Heart left ventricle (tissue), 16 donors: ENCODE data around the gene GDF3. TPM values are rescaled to one million over a fixed set of nuclear protein-coding genes. Genes with fewer than 3 reads are reported as not detected.

ENCODE experiments used
- ATAC-seq, 4 donors: fragments of 200-7000 bp; cut with Tn5 transposase; one replicate each; pipeline ENCODE4 v1.9.1; 2020 to 2022; ENCODE audit warnings: moderate library complexity in 4 of 4, mild to moderate bottlenecking in 3 of 4, moderate number of reproducible peaks in 1 of 4
- DNase-seq, 5 donors: peaks; one replicate each; pipeline ENCODE4 v3.0.0-alpha.2; 2020
- H3K27ac ChIP-seq, 12 donors: fragments of 200-600 bp; sonication (generic) in 4 of 12; one replicate each; pipeline versions ENCODE4 v1.5.0 to v1.8.0; 2016 to 2022; ENCODE audit warnings: mild to moderate bottlenecking in 2 of 12
- H3K27me3 ChIP-seq, 9 donors: fragments of 200-600 bp; sonication (generic) in 2 of 9; one replicate each; pipeline versions ENCODE4 v1.5.1 to v1.8.0; 2016 to 2022; ENCODE audit warnings: mild to moderate bottlenecking in 3 of 9
- H3K36me3 ChIP-seq, 9 donors: fragments of 200-600 bp; sonication (generic) in 2 of 9; one replicate each; pipeline versions ENCODE4 v1.5.0 to v1.8.0; 2018 to 2022; ENCODE audit warnings: mild to moderate bottlenecking in 2 of 9
- H3K4me1 ChIP-seq, 12 donors: fragments of 200-600 bp; sonication (generic) in 4 of 12; one replicate each; pipeline versions ENCODE4 v1.5.0 to v1.8.0; 2016 to 2022; ENCODE audit warnings: mild to moderate bottlenecking in 3 of 12
- H3K4me3 ChIP-seq, 12 donors: fragments of 200-600 bp; sonication (generic) in 4 of 12; one replicate each; pipeline versions ENCODE4 v1.5.0 to v1.8.0; 2017 to 2022; ENCODE audit warnings: mild to moderate bottlenecking in 9 of 12, moderate library complexity in 4 of 12
- H3K9me3 ChIP-seq, 12 donors: fragments of 200-600 bp; sonication (generic) in 4 of 12; one replicate each; pipeline versions ENCODE4 v1.5.0 to v1.8.0; 2016 to 2022; ENCODE audit warnings: mild to moderate bottlenecking in 1 of 12
- POLR2A ChIP-seq, 2 donors: fragments of 450-650 bp; IDR thresholded peaks; one replicate each; pipeline ENCODE4 v1.6.1; 2017; ENCODE audit warnings: antibody characterized with exemption in 2 of 2, mild to moderate bottlenecking in 2 of 2, moderate library complexity in 2 of 2
- WGBS, 4 donors: extraction: QIAGEN DNeasy Blood & Tissue Kit in 2 of 4; methylation state at CpG; one replicate each; pipeline versions ENCODE4 v1.1.5 to v1.1.7; 2013 to 2018; 5-methylcytosine and 5-hydroxymethylcytosine counted together
- intact Hi-C, 10 donors: fragments of 100-400 bp; cut with DNase I; formaldehyde crosslinking; loops; one replicate each; pipeline versions ENCODE4 v1.11.1 to v1.14.2; 2022
- polyA plus RNA-seq, 2 donors: library from polyadenylated mRNA; stranded (reverse); fragments of 200-250 nt; gene quantifications; one replicate each; pipeline ENCODE4 v1.2.3, GENCODE V29; 2013
- total RNA-seq, 9 donors: library from RNA; depleted of rRNA in 2 of 9; stranded (reverse); fragments of >200 nt in 2 of 9; fragmentation: NEBNext Ultra II Directional in 3 of 9; extraction: Animal tissue kit (Norgen Biotek cat#: 25700) in 3 of 9; gene quantifications; one replicate each; pipeline versions ENCODE4 v1.1.0 to v1.2.4, GENCODE V29; 2016 to 2023
- TF ChIP-seq, protein P1 (sequence below), 12 donors: fragments of 200-600 bp; sonication (generic) in 4 of 12; IDR thresholded peaks; one replicate each; pipeline versions ENCODE4 v1.5.0 to v1.8.0; 2018 to 2022; ENCODE audit warnings: antibody characterized with exemption in 12 of 12, mild to moderate bottlenecking in 5 of 12
- donor health status: ischemic (EF 13 %, LVEDD 7.1; RV severe dilation, severe dysfunction).
- donor health status: healthy with polysubstance abuse.
- donor health status: DM: no; HTN: yes; CAD: no.
- donor health status: DM: no; HTN: no; CAD: no.
- donor health status: ischemic (EF 25% LVEDD 6.9; RV normal size, moderate dysfunction).
- donor health status: ischemic (EF 25% LVEDD 5.7; RV mildly dilated, moderate dysfunction).
- donor health status: healthy.
- donor health status: DM: yes; HTN: yes; CAD: no.
- donor health status: ischemic (EF 35%, LVEDD 5.7; RV mildly dilated, moderate dysfunction).
- donor health status: nonischemic (EF 11% LVEDD 7.7; RV severe dilation, severe dysfunction).
- donor health status: DM: yes; HTN: yes; CAD: no.
- donor health status: PGD.
- donor health status: ischemic (EF 29% LVEDD 5.4; RV normal size, mild dysfunction).
- donor health status: nonischemic (EF 23%, LVEDD 6.1; RV moderate dilation, normal function).

The GDF3 gene
- total and polyA plus RNA-seq, 11 donors: 0.30 TPM; not detected in 10

DNA sequence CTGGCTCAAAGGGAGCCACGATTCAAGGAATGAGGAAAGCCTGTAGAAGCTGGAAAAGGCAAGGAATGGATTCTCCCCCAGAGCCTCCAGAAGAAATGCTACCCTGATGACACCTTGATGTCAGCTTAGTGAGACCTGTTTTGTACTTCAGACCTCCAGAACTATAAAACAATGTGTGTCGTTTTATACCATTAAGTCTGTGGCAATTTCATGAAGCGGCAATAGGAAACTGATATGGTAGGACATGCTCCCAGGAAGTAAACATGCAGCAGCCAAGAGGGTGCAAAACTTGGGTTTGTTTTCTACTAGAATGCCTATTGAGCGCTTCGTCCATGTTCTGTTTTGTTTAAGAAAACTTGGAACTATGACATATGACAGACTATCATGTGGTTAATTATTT lies 27.4 kb downstream of the GDF3 start:
- H3K9me3 ChIP-seq: no peaks in the 10 kb centered on the region
- 78 to 86% (median 81%) methylated on average over 5 of the region's 5 CpGs for WGBS, 4 donors
- H3K4me1 ChIP-seq: no peaks in the 10 kb centered on the region
- ATAC-seq (no peak), DNase-seq (no peak)
- H3K27ac ChIP-seq: no peak overlapping the region
- no peak overlapping the region for H3K4me3 ChIP-seq
- TF ChIP-seq, protein P1, sequence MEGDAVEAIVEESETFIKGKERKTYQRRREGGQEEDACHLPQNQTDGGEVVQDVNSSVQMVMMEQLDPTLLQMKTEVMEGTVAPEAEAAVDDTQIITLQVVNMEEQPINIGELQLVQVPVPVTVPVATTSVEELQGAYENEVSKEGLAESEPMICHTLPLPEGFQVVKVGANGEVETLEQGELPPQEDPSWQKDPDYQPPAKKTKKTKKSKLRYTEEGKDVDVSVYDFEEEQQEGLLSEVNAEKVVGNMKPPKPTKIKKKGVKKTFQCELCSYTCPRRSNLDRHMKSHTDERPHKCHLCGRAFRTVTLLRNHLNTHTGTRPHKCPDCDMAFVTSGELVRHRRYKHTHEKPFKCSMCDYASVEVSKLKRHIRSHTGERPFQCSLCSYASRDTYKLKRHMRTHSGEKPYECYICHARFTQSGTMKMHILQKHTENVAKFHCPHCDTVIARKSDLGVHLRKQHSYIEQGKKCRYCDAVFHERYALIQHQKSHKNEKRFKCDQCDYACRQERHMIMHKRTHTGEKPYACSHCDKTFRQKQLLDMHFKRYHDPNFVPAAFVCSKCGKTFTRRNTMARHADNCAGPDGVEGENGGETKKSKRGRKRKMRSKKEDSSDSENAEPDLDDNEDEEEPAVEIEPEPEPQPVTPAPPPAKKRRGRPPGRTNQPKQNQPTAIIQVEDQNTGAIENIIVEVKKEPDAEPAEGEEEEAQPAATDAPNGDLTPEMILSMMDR (IDR thresholded peaks at IDR 0.05): no peak
- no peak for TF ChIP-seq POLR2A (IDR thresholded peaks at IDR 0.05)
- H3K27me3 ChIP-seq: no peaks in the 10 kb centered on the region
- no peaks in the 10 kb centered on the region for H3K36me3 ChIP-seq
- intact Hi-C loops: no loop called here

DNA sequence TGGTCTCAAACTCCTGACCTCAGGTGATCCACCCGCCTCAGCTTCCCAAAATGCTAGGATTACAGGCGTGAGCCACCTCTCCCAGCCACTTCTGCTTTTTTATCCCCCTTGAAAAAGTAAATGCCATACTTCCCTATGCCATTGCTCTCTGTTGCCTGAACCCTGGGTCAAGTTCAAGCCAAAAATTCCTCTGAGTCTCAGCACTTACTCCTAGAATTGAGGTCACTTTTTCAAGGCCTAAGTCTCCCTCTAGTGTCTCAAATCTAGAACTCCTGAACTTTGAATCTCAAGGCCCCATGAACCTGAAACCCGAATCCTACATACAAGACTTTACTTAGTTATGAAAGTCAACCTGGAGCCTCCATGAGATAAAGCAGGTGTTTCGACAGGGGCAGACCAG lies 28.4 kb downstream of the GDF3 start:
- H3K36me3 ChIP-seq: no peaks in the 10 kb centered on the region
- no peaks in the 10 kb centered on the region for H3K4me1 ChIP-seq
- 71 to 81% (median 76%) methylated on average over 4 of the region's 4 CpGs for WGBS, 4 donors
- ATAC-seq (no peak), DNase-seq (no peak)
- H3K9me3 ChIP-seq: no peaks in the 10 kb centered on the region
- H3K27me3 ChIP-seq: no peaks in the 10 kb centered on the region
- intact Hi-C loops: no loop called here
- H3K4me3 ChIP-seq: no peak overlapping the region
- no peak overlapping the region for H3K27ac ChIP-seq
- TF ChIP-seq POLR2A (IDR thresholded peaks at IDR 0.05): no peak
- TF ChIP-seq, protein P1 (IDR thresholded peaks at IDR 0.05): peak in 1 of 12 donors; percentile 5

DNA sequence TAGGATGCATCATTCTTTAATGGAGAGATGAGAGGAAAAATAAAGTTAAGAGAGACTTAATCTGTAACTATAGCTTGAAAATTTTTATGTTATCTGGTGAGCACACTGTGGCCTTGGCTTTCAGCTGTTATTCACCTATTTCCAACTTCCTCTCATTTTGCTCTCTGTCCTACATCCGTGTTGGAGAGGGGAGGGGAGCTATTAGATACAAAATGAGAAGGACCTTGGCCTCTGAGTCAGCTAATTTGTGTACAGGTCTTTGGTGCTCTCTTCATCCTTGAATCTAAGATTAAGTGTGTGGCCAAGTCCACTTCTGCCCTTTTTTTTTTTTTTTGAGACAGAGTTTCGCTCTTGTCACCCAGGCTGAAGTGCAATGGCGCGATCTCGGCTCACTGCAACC lies 29.0 kb downstream of the GDF3 start:
- Histone ChIP-seq H3K4me1 (no peaks in the 10 kb centered on the region), H3K4me3 (no peak overlapping the region), H3K27ac (no peak overlapping the region), H3K9me3 (no peaks in the 10 kb centered on the region), H3K36me3 (no peaks in the 10 kb centered on the region), H3K27me3 (no peaks in the 10 kb centered on the region)
- WGBS, 4 donors: 83 to 95% (median 89%) methylated on average over 5 of the region's 5 CpGs
- no peak for TF ChIP-seq POLR2A (IDR thresholded peaks at IDR 0.05)
- TF ChIP-seq, protein P1 (IDR thresholded peaks at IDR 0.05): no peak
- DNase-seq (no peak), ATAC-seq (no peak)
- intact Hi-C loops: no loop called here

DNA sequence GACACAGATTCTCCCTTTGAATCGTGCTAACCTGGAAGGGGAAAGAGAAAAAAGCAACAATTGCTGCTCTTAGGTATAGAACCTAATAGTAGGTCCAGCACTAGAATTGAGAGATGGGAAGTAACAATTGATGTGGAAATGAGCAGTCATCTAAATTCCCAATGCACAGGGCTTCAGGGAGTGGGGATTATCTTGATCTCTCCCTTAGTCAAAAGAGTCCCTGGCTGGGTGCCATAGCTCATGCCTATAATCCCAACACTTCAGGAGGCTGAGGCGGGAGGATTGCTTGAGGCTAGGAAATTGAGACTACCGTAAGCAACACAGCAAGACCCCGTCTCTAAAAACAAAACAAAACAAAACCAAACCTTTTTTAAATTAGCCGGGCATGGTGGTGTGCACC lies 33.8 kb downstream of the GDF3 start:
- Histone ChIP-seq H3K4me3 (no peak overlapping the region), H3K36me3 (no peaks in the 10 kb centered on the region), H3K27me3 (no peaks in the 10 kb centered on the region), H3K27ac (no peak overlapping the region), H3K9me3 (no peaks in the 10 kb centered on the region), H3K4me1 (no peaks in the 10 kb centered on the region)
- ATAC-seq (no peak), DNase-seq (no peak)
- intact Hi-C loops: no loop called here
- WGBS, 4 donors: 67 to 92% (median 82%) methylated on average over 5 of the region's 5 CpGs
- TF ChIP-seq, protein P1 (IDR thresholded peaks at IDR 0.05): no peak
- no peak for TF ChIP-seq POLR2A (IDR thresholded peaks at IDR 0.05)
